ENCODE results near the gene ANKAR.

- TF ChIP-seq ARNTL (CRISPR knock-in tag; IDR thresholded peaks at IDR 0.05; ENCODE audit: borderline replicate concordance, low read depth) = no peak
- TF ChIP-seq RARB (CRISPR knock-in tag; IDR thresholded peaks at IDR 0.05) = no peak
Measured at GRCh38 chr2:189633392-189633811, 41.1 kb upstream of the ANKAR start.

Measured in SK-N-SH treated with all-trans-retinoic acid at 6 μM for 48 hours (cell line).